GM13977 (cell line): Measurements from ENCODE around the gene MORN3.

Experiments used
- DNase-seq: peaks from one replicate; pipeline ENCODE4 v3.0.0; 2012; ENCODE audit warnings: low spot score
- in situ Hi-C: fragments of 300-500 bp; cut with MboI; formaldehyde crosslinking; loops from one replicate; pipeline ENCODE4 v1.12.0; 2022; ENCODE audit warnings: low sequenced_read_pairs, low pct_unique_long_range_greater_than_20kb, mixed read lengths, inconsistent platforms; ENCODE audit not compliant: unreplicated experiment
- TF ChIP-seq, protein P1 (sequence below): IDR thresholded peaks from 2 replicates; pipeline ENCODE4 v1.5.1; 2012; ENCODE audit warnings: mild to moderate bottlenecking, control low read depth; ENCODE audit not compliant: insufficient read depth; ENCODE audit errors: extremely low read depth, missing control alignments

The MORN3 gene

DNA sequence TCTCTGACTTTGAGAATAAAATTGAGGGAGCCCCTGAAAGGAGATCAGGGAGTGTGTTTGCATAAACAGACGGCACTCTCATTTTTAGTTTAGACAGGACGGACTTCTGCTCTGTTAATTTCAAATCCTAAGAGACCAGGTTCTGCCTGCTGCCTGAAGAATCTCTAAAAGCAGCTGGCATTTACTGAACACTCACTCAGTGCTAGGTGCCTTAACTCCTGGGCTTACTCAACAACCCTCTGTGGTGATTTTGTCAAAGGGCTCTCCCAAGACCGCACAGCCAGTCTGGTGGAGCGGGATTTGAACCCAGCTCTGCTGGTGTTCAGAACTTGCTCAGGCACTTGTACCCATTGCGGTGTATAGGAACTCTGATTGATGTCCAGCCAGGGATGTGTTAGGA, 40.9 kb downstream of the MORN3 start:
- TF ChIP-seq, protein P1, sequence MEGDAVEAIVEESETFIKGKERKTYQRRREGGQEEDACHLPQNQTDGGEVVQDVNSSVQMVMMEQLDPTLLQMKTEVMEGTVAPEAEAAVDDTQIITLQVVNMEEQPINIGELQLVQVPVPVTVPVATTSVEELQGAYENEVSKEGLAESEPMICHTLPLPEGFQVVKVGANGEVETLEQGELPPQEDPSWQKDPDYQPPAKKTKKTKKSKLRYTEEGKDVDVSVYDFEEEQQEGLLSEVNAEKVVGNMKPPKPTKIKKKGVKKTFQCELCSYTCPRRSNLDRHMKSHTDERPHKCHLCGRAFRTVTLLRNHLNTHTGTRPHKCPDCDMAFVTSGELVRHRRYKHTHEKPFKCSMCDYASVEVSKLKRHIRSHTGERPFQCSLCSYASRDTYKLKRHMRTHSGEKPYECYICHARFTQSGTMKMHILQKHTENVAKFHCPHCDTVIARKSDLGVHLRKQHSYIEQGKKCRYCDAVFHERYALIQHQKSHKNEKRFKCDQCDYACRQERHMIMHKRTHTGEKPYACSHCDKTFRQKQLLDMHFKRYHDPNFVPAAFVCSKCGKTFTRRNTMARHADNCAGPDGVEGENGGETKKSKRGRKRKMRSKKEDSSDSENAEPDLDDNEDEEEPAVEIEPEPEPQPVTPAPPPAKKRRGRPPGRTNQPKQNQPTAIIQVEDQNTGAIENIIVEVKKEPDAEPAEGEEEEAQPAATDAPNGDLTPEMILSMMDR, result no peak
- in situ Hi-C loops, result loop anchor here (10.0 kb wide), 1 partner anchor 46 kb away; no protein-coding TSS in a partner anchor
- no peak for DNase-seq

DNA sequence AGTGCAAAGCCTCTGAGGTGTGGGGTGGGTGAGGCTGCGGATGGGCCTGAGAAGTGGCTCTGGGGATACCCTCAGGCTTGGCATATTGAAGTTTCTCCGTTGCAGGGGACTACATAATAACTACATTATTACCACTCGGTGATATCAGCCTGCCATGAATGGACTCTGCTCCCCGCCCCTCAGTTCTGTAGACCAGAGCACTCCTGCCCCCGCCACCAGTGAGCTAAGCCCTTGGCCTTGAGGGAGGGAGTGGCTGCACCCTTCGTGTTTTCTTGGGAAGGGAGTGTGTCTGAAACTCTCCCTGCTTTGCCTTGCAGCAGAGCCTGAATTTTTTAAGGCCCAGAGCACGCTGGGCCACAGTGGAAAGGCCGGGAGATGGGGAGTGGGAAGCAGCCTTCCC, 41.4 kb downstream of the MORN3 start:
- TF ChIP-seq, protein P1, result no peak

DNA sequence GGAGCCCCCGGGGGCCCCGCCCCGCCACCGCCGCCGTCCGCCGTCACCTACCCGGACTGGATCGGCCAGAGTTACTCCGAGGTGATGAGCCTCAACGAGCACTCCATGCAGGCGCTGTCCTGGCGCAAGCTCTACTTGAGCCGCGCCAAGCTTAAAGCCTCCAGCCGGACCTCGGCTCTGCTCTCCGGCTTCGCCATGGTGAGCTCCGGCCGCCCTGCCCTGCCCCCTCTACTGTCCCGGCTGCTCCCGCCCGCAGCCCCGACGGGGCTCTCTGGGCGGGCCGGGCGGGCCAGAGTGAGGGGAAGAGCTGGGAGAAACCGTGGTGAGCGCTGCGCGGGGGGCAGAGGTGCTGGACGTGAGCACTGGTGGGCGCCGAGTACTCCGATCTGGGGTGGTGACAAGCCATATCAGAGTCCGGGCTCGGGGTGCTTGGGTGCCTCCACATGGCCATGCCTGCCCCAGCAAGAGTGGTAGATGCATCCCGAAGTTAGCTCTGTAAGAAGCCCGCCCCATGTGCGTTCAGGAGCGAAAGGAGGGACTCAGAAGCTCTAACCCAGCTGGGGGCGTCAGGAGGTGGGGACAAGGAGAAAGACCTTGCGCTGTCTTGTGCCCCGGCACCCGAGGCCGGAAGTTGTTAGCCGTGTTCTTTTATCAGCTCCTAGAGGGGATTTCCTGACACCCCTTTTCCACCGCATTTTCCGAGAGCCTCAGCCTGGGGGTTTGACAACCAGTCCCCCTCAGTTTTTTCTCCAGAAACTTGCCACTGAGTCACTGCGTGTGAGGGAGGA, 42.4 kb downstream of the MORN3 start:
- TF ChIP-seq, protein P1, result peak; percentile 31
- in situ Hi-C loops, result loop anchor here (10.0 kb wide), 1 partner anchor 48 kb away; no protein-coding TSS in a partner anchor
- peak; percentile 80 for DNase-seq

More for the DNA sequence above, 41.4 kb downstream of the MORN3 start:
- DNase-seq, result no peak
- in situ Hi-C loops, result loop anchor here (10.0 kb wide), 1 partner anchor 47 kb away; no protein-coding TSS in a partner anchor

DNA sequence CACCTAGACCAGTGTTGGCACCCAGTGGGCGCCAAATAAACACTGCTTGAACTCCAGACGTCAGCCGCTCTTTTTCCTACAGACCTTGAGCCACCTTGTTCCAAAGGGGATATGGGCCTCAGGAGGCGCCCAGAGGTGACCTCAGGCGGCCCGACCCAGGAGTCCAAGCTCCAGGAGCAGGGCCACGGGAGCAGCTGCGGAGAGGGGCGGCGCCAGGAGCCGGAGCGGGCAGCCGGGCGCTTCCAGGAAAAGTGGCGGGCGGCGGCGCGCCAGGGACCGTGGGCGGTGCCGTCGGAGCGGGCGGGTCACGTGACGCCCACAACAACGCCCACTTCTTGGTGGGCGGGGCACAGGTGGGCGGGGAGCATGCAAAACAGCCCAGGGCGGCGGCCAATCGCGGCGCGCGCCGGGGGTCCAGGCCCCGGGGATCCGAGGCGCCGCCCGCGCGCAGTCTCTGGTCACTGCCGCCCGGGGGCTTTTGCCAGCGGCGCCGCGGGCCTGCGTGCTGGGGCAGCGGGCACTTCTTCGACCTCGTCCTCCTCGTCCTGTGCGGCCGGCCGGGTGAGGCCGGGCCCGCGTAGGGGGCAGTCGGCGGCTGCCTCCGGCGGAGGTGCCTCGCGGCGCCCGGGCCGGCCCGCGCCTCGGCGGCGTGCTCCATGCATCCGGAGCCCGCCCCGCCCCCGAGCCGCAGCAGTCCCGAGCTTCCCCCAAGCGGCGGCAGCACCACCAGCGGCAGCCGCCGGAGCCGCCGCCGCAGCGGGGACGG, 43.2 kb downstream of the MORN3 start, which contains the start of gene ORAI1:
Gene ORAI1, plus strand, starts transcription at position 444 of the 766 bp plus-strand sequence.
- in situ Hi-C loops, result loop anchor here (10.0 kb wide), 1 partner anchor 49 kb away; no protein-coding TSS in a partner anchor
- TF ChIP-seq, protein P1, result no peak
- DNase-seq, result peak; percentile 96

DNA sequence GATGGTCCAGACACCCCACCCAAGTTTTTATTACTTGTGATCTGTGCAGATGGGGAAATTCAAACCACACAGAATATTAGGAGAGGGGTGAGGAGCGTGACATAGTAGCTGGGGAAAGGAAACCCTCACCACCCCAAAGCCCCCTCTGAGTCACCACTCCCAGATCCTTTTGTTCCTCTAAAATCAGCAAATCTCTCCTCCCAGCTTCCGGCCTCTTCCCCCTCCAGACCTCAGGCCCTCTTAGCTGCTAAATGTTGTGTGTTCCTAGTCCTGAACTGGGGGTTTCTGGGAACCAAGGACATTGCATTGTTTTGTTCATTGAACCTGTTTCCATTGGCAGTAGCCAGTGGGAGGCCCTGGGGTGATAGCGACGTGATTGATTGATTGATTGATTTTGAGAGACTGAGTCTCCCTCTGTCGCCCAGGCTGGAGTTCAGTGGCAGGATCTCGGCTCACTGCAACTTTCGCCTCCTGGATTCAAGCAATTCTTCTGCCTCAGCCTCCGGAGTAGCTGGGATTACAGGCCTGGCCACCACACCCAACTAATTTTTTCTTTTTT, 49.0 kb downstream of the MORN3 start:
- TF ChIP-seq, protein P1, result no peak
- in situ Hi-C loops, result loop anchor here (10.0 kb wide), 1 partner anchor 54 kb away; no protein-coding TSS in a partner anchor
- DNase-seq, result no peak

DNA sequence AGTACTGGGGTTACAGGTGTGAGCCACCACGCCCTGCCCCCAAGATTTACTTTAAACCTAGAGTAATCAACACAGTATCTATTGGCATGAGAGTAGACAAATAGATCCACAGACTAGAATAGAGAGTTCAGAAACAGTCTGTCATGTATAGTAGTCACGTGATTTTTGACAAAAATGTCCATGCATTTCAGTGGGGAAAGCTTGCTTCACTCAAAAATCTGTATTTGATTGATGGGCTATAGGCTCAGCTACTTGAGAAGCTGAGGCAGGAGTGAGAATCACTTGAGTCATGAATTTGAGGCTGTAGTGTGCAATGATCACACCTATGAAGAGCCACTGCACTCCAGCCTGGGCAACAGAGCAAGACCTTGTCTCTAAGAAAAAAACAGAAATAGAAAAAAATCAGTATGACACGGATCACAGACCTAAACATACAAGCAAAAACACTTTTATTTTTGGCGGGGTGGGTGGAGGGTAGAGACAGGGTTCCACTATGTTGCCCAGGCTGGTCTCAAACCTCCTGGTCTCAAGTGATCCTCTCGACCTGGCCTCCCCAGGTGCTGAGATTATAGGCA, 50.7 kb downstream of the MORN3 start:
- TF ChIP-seq, protein P1, result no peak
- in situ Hi-C loops, result no loop called here
- DNase-seq, result no peak
